ENCODE data around the gene S100A16.
A peak's percentile ranks its signal among the peaks of the same experiment; 100 is the strongest.

The S100A16 gene

GRCh38 chr1:153610334-153610733 is 2.6 kb downstream of the S100A16 start:
- H3K9me3 ChIP-seq (ENCODE audit: severe bottlenecking) = no peaks in the 10 kb centered on the region
- H3K27me3 ChIP-seq (ENCODE audit: insufficient read depth, low read depth, severe bottlenecking) = no peaks in the 10 kb centered on the region
- H3K36me3 ChIP-seq = no peaks in the 10 kb centered on the region
- no peak overlapping the region for H3K27ac ChIP-seq
- TF ChIP-seq CTCF (IDR thresholded peaks at IDR 0.05; ENCODE audit: low read depth, low read length) = no peak
- DNase-seq = no peak
- H3K4me3 ChIP-seq (ENCODE audit: low read depth, low read length) = no peak overlapping the region

GRCh38 chr1:153609585-153609907 is 3.4 kb downstream of the S100A16 start:
- Histone ChIP-seq H3K36me3 (no peaks in the 10 kb centered on the region), H3K9me3 (ENCODE audit: severe bottlenecking) (no peaks in the 10 kb centered on the region), H3K27ac (no peak overlapping the region), H3K27me3 (ENCODE audit: insufficient read depth, low read depth, severe bottlenecking) (no peaks in the 10 kb centered on the region), H3K4me3 (ENCODE audit: low read depth, low read length) (no peak overlapping the region)
- TF ChIP-seq CTCF (IDR thresholded peaks at IDR 0.05; ENCODE audit: low read depth, low read length) = no peak
- no peak for DNase-seq

GRCh38 chr1:153608742-153609584 is 4.0 kb downstream of the S100A16 start:
- no peak for TF ChIP-seq CTCF (IDR thresholded peaks at IDR 0.05; ENCODE audit: low read depth, low read length)
- Histone ChIP-seq H3K9me3 (ENCODE audit: severe bottlenecking) (no peaks in the 10 kb centered on the region), H3K36me3 (no peaks in the 10 kb centered on the region), H3K27ac (no peak overlapping the region), H3K27me3 (ENCODE audit: insufficient read depth, low read depth, severe bottlenecking) (no peaks in the 10 kb centered on the region), H3K4me3 (ENCODE audit: low read depth, low read length) (no peak overlapping the region)
- DNase-seq = peak; percentile 81

- Histone ChIP-seq H3K9me3 (ENCODE audit: severe bottlenecking) (no peaks in the 10 kb centered on the region), H3K36me3 (no peaks in the 10 kb centered on the region), H3K27me3 (ENCODE audit: insufficient read depth, low read depth, severe bottlenecking) (no peaks in the 10 kb centered on the region), H3K4me3 (ENCODE audit: low read depth, low read length) (no peak overlapping the region), H3K27ac (no peak overlapping the region)
- no peak for TF ChIP-seq CTCF (IDR thresholded peaks at IDR 0.05; ENCODE audit: low read depth, low read length)
- DNase-seq = no peak
These were observed 4.8 kb downstream of the S100A16 start for GRCh38 chr1:153608089-153608682.

- H3K27me3 ChIP-seq (ENCODE audit: insufficient read depth, low read depth, severe bottlenecking) = no peaks in the 10 kb centered on the region
- no peak overlapping the region for H3K27ac ChIP-seq
- DNase-seq = no peak
- H3K9me3 ChIP-seq (ENCODE audit: severe bottlenecking) = no peaks in the 10 kb centered on the region
- no peak overlapping the region for H3K4me3 ChIP-seq (ENCODE audit: low read depth, low read length)
- TF ChIP-seq CTCF (IDR thresholded peaks at IDR 0.05; ENCODE audit: low read depth, low read length) = no peak
- no peaks in the 10 kb centered on the region for H3K36me3 ChIP-seq
These were observed 5.6 kb downstream of the S100A16 start for GRCh38 chr1:153607381-153607780.

All from WERI-Rb-1 (cell line).